HCT116 (cell line): ENCODE data around the gene MINDY4. TPM values are rescaled to one million over a fixed set of nuclear protein-coding genes. Genes with fewer than 3 reads are reported as not detected.

Experiments used
- ATAC-seq: fragments of 200-7000 bp; cut with Tn5 transposase; 2 replicates; pipeline ENCODE4 v1.9.1; 2020; ENCODE audit warnings: mild to moderate bottlenecking, moderate library complexity
- BruUV-seq: library from RNA; stranded (reverse); fragments of 400-500 nt; replicated peaks from 2 replicates; lab custom pipeline; 2021; lab: Mats Ljungman, UMichigan
- CTCF ChIA-PET: fragments of 300-600 bp; sonication (Branson Sonifier 250); formaldehyde crosslinking; loops from one replicate; lab custom pipeline; 2021; ENCODE audit warnings: antibody characterized with exemption; lab: Charles Lee
- POLR2A ChIA-PET: fragments of 300-600, 350-600 bp; sonication (Branson Sonifier 250); formaldehyde crosslinking; loops from one replicate; lab custom pipeline; 2021; ENCODE audit warnings: antibody characterized with exemption; lab: Charles Lee
- RAD21 ChIA-PET, 2 experiments: fragments of 300-600 bp; sonication (Branson Sonifier 250); formaldehyde crosslinking; loops; one replicate each; lab custom pipeline; 2023; ENCODE audit warnings: low total read pairs in 2 of 2; ENCODE audit not compliant: uncharacterized antibody in 2 of 2, unreplicated experiment in 2 of 2, low non-redundant PET in 1 of 2; lab: Charles Lee
- DNase-seq: peaks from one replicate; pipeline ENCODE4 v3.0.0-alpha.2; 2010; ENCODE audit warnings: low read depth, low spot score
- H2AFZ ChIP-seq: fragments of 200-600 bp; shearing (Covaris generic), sonication (generic); 2 replicates; pipeline ENCODE4 v1.6.1; 2017; ENCODE audit warnings: low read depth, mixed run types, mixed read lengths, antibody characterized with exemption, low read length; ENCODE audit not compliant: poor library complexity, severe bottlenecking
- H3K27ac ChIP-seq: 2 replicates; pipeline ENCODE4 v1.5.1; 2012; ENCODE audit warnings: low read depth, low read length
- H3K27me3 ChIP-seq: fragments of 200-600 bp; sonication (generic); 2 replicates; pipeline ENCODE4 v1.6.1; 2016; ENCODE audit warnings: mixed run types, low read length, mixed read lengths; ENCODE audit not compliant: insufficient read depth
- H3K36me3 ChIP-seq, 2 experiments: fragments of 200-500 bp in 1 of 2; fragments of 200-600 bp in 1 of 2; sonication (Bioruptor generic) in 1 of 2; sonication (generic) in 1 of 2; 2 replicates each; pipeline versions ENCODE4 v1.5.1 to v1.6.1; 2014 to 2016; ENCODE audit warnings: low read length in 2 of 2, inconsistent platforms in 1 of 2, mixed read lengths in 1 of 2, mixed run types in 1 of 2; ENCODE audit not compliant: insufficient read depth in 2 of 2, control insufficient read depth in 1 of 2
- H3K4me1 ChIP-seq, 2 experiments: fragments of 200-600 bp in 1 of 2; sonication (generic) in 1 of 2; 2 replicates each; pipeline versions ENCODE4 v1.5.1 to v1.6.1; 2012 to 2017; ENCODE audit warnings: low read length in 2 of 2, inconsistent platforms in 1 of 2, mild to moderate bottlenecking in 1 of 2, mixed read lengths in 1 of 2, mixed run types in 1 of 2, moderate library complexity in 1 of 2; ENCODE audit not compliant: insufficient read depth in 2 of 2, control insufficient read depth in 1 of 2
- H3K4me2 ChIP-seq: fragments of 200-600 bp; sonication (generic); 2 replicates; pipeline ENCODE4 v1.6.1; 2017; ENCODE audit warnings: mixed run types, low read length, mixed read lengths
- H3K4me3 ChIP-seq, 2 experiments: fragments of 200-600 bp in 1 of 2; sonication (generic) in 1 of 2; replicated peaks in 1 of 2; 2 replicates each; pipeline ENCODE4 v1.5.1; 2011 to 2016; ENCODE audit warnings: low read length in 2 of 2, control low read depth in 1 of 2, low read depth in 1 of 2, mild to moderate bottlenecking in 1 of 2, mixed read lengths in 1 of 2, mixed run types in 1 of 2
- H3K79me2 ChIP-seq: fragments of 200-600 bp; sonication (generic); 2 replicates; pipeline ENCODE4 v1.6.1; 2017; ENCODE audit warnings: mild to moderate bottlenecking, mixed run types, low read length, moderate library complexity, mixed read lengths; ENCODE audit not compliant: insufficient read depth
- H3K9ac ChIP-seq: fragments of 200-600 bp; sonication (generic); 2 replicates; pipeline ENCODE4 v1.6.1; 2016; ENCODE audit warnings: low read length, mixed read lengths
- H3K9me2 ChIP-seq: fragments of 200-600 bp; sonication (generic), shearing (Covaris generic); 2 replicates; pipeline ENCODE4 v1.6.1; 2017; ENCODE audit warnings: mixed run types, mild to moderate bottlenecking, moderate library complexity; ENCODE audit not compliant: insufficient read depth
- H3K9me3 ChIP-seq, 2 experiments: fragments of 200-500 bp in 1 of 2; fragments of 200-600 bp in 1 of 2; sonication (Bioruptor generic) in 1 of 2; sonication (generic) in 1 of 2; 2 replicates each; pipeline ENCODE4 v1.6.1; 2014 to 2017; ENCODE audit warnings: low read length in 2 of 2, mixed read lengths in 2 of 2, inconsistent platforms in 1 of 2, low read depth in 1 of 2, mild to moderate bottlenecking in 1 of 2, mixed run types in 1 of 2, moderate library complexity in 1 of 2; ENCODE audit not compliant: control insufficient read depth in 1 of 2, insufficient read depth in 1 of 2
- H4K20me1 ChIP-seq: fragments of 200-600 bp; sonication (generic), shearing (Covaris generic); 2 replicates; pipeline ENCODE4 v1.6.1; 2017; ENCODE audit warnings: mixed run types, mild to moderate bottlenecking, moderate library complexity; ENCODE audit not compliant: insufficient read depth
- ATF3 ChIP-seq: IDR thresholded peaks from 2 replicates; pipeline ENCODE4 v1.6.1; 2012
- CBX3 ChIP-seq: IDR thresholded peaks from 2 replicates; pipeline ENCODE4 v1.6.1; 2012; ENCODE audit warnings: low read depth
- ELF1 ChIP-seq: IDR thresholded peaks from 2 replicates; pipeline ENCODE4 v1.6.1; 2012; ENCODE audit warnings: low read depth, borderline replicate concordance
- EZH2 ChIP-seq: fragments of 200-600 bp; sonication (generic); IDR thresholded peaks from 2 replicates; pipeline ENCODE4 v1.6.1; 2017; ENCODE audit warnings: antibody characterized with exemption, mixed run types
- FOSL1 ChIP-seq: IDR thresholded peaks from 2 replicates; pipeline ENCODE4 v1.6.1; 2012; ENCODE audit warnings: low read depth
- JUND ChIP-seq: IDR thresholded peaks from 2 replicates; pipeline ENCODE4 v1.6.1; 2012
- POLR2A ChIP-seq: IDR thresholded peaks from 2 replicates; pipeline ENCODE4 v1.7.0; 2011; ENCODE audit warnings: borderline replicate concordance; ENCODE audit not compliant: insufficient read depth, insufficient read length; ENCODE audit errors: extremely low read depth
- POLR2AphosphoS5 ChIP-seq: IDR thresholded peaks from 2 replicates; pipeline ENCODE4 v1.6.1; 2011; ENCODE audit warnings: mild to moderate bottlenecking, low read depth, low read length, moderate library complexity
- SP1 ChIP-seq: IDR thresholded peaks from 2 replicates; pipeline ENCODE4 v1.6.1; 2012; ENCODE audit warnings: low read depth
- TCF7L2 ChIP-seq: IDR thresholded peaks from 2 replicates; pipeline ENCODE4 v1.7.0; 2011; ENCODE audit warnings: borderline replicate concordance, inconsistent platforms; ENCODE audit not compliant: insufficient read depth, insufficient read length; ENCODE audit errors: extremely low read depth
- YY1 ChIP-seq: IDR thresholded peaks from 2 replicates; pipeline ENCODE4 v1.6.1; 2011; ENCODE audit warnings: low read length, low read depth, moderate library complexity, mild to moderate bottlenecking; ENCODE audit not compliant: insufficient replicate concordance; ENCODE audit errors: extremely low read depth
- ZNF274 ChIP-seq: fragments of 200-500 bp; sonication (Bioruptor generic); IDR thresholded peaks from 2 replicates; pipeline ENCODE4 v1.6.1; 2014; ENCODE audit warnings: mild to moderate bottlenecking, low read depth, low read length, inconsistent platforms
- intact Hi-C: fragments of 100-400 bp; cut with micrococcal nuclease; formaldehyde crosslinking; loops from 2 replicates; pipeline ENCODE4 v1.10.0; 2022
- total RNA-seq: library from RNA; stranded (reverse); gene quantifications from one replicate; pipeline ENCODE4 v1.2.1, GENCODE V29; 2021; ENCODE audit not compliant: unreplicated experiment
- TF ChIP-seq, protein P1 (sequence below): IDR thresholded peaks from 2 replicates; pipeline ENCODE4 v1.6.1; 2012
- TF ChIP-seq, protein P2 (sequence below), 3 experiments: fragments of 200-600 bp in 1 of 3; sonication (generic) in 1 of 3; IDR thresholded peaks in 2 of 3; conservative IDR thresholded peaks in 1 of 3; 2 replicates each; pipeline ENCODE4 v1.5.1; 2012 to 2017; ENCODE audit warnings: low read depth in 2 of 3, low read length in 2 of 3, antibody characterized with exemption in 1 of 3, borderline replicate concordance in 1 of 3, control low read depth in 1 of 3, mild to moderate bottlenecking in 1 of 3, mixed read lengths in 1 of 3, mixed run types in 1 of 3, moderate library complexity in 1 of 3; ENCODE audit not compliant: insufficient read depth in 1 of 3

The MINDY4 gene
- total RNA-seq, 1 experiment from 2014 or later: 6.1 TPM

DNA sequence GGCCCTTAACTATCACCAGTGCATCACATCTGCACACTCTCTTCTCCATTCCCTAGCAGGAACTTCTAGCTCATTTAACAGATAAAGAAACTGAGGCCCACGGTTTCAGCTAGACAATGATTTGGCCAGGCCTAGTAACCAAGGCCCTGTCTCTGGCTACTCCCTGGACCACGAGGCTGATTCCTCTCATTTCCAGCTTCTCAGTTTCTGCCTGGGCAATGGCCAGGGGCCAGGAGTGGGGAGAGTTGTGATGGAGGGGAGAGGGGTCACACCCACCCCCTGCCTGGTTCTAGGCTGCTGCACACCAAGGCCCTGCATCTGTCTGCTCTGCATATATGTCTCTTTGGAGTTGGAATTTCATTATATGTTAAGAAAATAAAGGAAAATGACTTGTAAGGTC lies 153.9 kb downstream of the MINDY4 start:
- H3K4me3 ChIP-seq: no peak overlapping the region
- H3K79me2 ChIP-seq: no peaks in the 10 kb centered on the region
- no peaks in the 10 kb centered on the region for H4K20me1 ChIP-seq
- H3K4me1 ChIP-seq: peaks cover 8 to 19% of the 10 kb centered on the region in 2 experiments
- POLR2A ChIA-PET: no interaction called here
- DNase-seq (no peak), ATAC-seq (no peak)
- CTCF ChIA-PET: no interaction called here
- H3K27ac ChIP-seq: no peak overlapping the region
- no peaks in the 10 kb centered on the region for H3K27me3 ChIP-seq
- no peak for TF ChIP-seq ZNF274
- TF ChIP-seq POLR2A: no peak
- no peak for TF ChIP-seq YY1
- TF ChIP-seq JUND: no peak
- TF ChIP-seq ATF3: no peak
- TF ChIP-seq POLR2AphosphoS5: no peak
- no peak for TF ChIP-seq EZH2
- TF ChIP-seq ELF1: no peak
- no peak for TF ChIP-seq TCF7L2
- no peak for TF ChIP-seq FOSL1
- TF ChIP-seq, protein P1, sequence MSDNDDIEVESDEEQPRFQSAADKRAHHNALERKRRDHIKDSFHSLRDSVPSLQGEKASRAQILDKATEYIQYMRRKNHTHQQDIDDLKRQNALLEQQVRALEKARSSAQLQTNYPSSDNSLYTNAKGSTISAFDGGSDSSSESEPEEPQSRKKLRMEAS: no peak
- TF ChIP-seq, protein P2, sequence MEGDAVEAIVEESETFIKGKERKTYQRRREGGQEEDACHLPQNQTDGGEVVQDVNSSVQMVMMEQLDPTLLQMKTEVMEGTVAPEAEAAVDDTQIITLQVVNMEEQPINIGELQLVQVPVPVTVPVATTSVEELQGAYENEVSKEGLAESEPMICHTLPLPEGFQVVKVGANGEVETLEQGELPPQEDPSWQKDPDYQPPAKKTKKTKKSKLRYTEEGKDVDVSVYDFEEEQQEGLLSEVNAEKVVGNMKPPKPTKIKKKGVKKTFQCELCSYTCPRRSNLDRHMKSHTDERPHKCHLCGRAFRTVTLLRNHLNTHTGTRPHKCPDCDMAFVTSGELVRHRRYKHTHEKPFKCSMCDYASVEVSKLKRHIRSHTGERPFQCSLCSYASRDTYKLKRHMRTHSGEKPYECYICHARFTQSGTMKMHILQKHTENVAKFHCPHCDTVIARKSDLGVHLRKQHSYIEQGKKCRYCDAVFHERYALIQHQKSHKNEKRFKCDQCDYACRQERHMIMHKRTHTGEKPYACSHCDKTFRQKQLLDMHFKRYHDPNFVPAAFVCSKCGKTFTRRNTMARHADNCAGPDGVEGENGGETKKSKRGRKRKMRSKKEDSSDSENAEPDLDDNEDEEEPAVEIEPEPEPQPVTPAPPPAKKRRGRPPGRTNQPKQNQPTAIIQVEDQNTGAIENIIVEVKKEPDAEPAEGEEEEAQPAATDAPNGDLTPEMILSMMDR (IDR thresholded peaks at IDR 0.05 in 2 of 3, conservative IDR thresholded peaks at IDR 0.05 in 1 of 3; ENCODE audit: borderline replicate concordance in 1 of 3, insufficient read depth in 1 of 3, low read depth in 2 of 3, low read length in 2 of 3): no peak
- no peak for TF ChIP-seq SP1
- TF ChIP-seq CBX3: no peak
- no peak overlapping the region for H3K9ac ChIP-seq
- BruUV-seq: no TSS peak
- RAD21 ChIA-PET: interaction anchor here in 1 of 2 experiments (0.5 kb wide), 1 partner anchor 178 kb away, joined by 3 read pairs; no protein-coding TSS in a partner anchor
- no peaks in the 10 kb centered on the region; a peak in 1 of 4 replicates for H3K9me3 ChIP-seq
- H3K36me3 ChIP-seq: no peaks in the 10 kb centered on the region
- no peak overlapping the region for H3K4me2 ChIP-seq
- no peaks in the 10 kb centered on the region for H3K9me2 ChIP-seq
- H2AFZ ChIP-seq: no peak overlapping the region
- intact Hi-C loops: no loop called here
